HepG2 (cell line): ENCODE results near the gene APOM. TPM values are rescaled to one million over a fixed set of nuclear protein-coding genes. Genes with fewer than 3 reads are reported as not detected.

Experiments used
- AFF4 ChIP-seq: sonication (generic); formaldehyde crosslinking; IDR thresholded peaks from 2 replicates; pipeline ENCODE4 v1.4.0; 2020; ENCODE audit warnings: missing genetic modification reagents
- BCL3 ChIP-seq: sonication (generic); formaldehyde crosslinking; IDR thresholded peaks from 2 replicates; pipeline ENCODE4 v1.5.1; 2020; ENCODE audit warnings: mild to moderate bottlenecking, missing genetic modification reagents, moderate library complexity
- EED ChIP-seq: sonication (generic); formaldehyde crosslinking; IDR thresholded peaks from 2 replicates; pipeline ENCODE4 v1.5.0; 2020; ENCODE audit warnings: mild to moderate bottlenecking, missing genetic modification reagents
- FOXC1 ChIP-seq: sonication (generic); formaldehyde crosslinking; IDR thresholded peaks from 2 replicates; pipeline ENCODE4 v1.8.0; 2022; ENCODE audit warnings: mild to moderate bottlenecking, missing genetic modification reagents, borderline replicate concordance
- GATAD2A ChIP-seq: IDR thresholded peaks from 2 replicates; pipeline ENCODE4 v1.6.1; 2016
- GFI1 ChIP-seq: sonication (generic); formaldehyde crosslinking; IDR thresholded peaks from 2 replicates; pipeline ENCODE4 v1.5.0; 2020; ENCODE audit warnings: missing genetic modification reagents, mild to moderate bottlenecking, borderline replicate concordance
- JUND ChIP-seq: sonication (generic); formaldehyde crosslinking; IDR thresholded peaks from 2 replicates; pipeline ENCODE4 v1.8.0; 2022; ENCODE audit warnings: mild to moderate bottlenecking, missing genetic modification reagents
- RERE ChIP-seq: IDR thresholded peaks from 2 replicates; pipeline ENCODE4 v1.6.1; 2016; ENCODE audit warnings: low read depth, missing genetic modification reagents, missing compliant biosample characterization
- SMYD3 ChIP-seq: sonication (generic); formaldehyde crosslinking; IDR thresholded peaks from 2 replicates; pipeline ENCODE4 v1.8.1; 2023; ENCODE audit warnings: mild to moderate bottlenecking, missing genetic modification reagents
- ZBTB37 ChIP-seq: sonication (generic); formaldehyde crosslinking; IDR thresholded peaks from 2 replicates; pipeline ENCODE4 v1.4.0; 2020; ENCODE audit warnings: mild to moderate bottlenecking, missing genetic modification reagents
- ZNF350 ChIP-seq: sonication (generic); formaldehyde crosslinking; IDR thresholded peaks from 2 replicates; pipeline ENCODE4 v1.4.0; 2020; ENCODE audit warnings: mild to moderate bottlenecking, low read depth, missing genetic modification reagents, borderline replicate concordance
- ZNF513 ChIP-seq: sonication (generic); formaldehyde crosslinking; conservative IDR thresholded peaks from 2 replicates; pipeline ENCODE4 v1.5.0; 2020; ENCODE audit warnings: missing genetic modification reagents
- ZNF580 ChIP-seq: IDR thresholded peaks from 2 replicates; pipeline ENCODE4 v1.6.1; 2016; ENCODE audit warnings: low read depth, borderline replicate concordance
- polyA plus RNA-seq, 8 experiments: library from polyadenylated mRNA; depleted of rRNA in 3 of 8; stranded (reverse) in 7 of 8; unstranded in 1 of 8; fragments of >200 nt; fragmentation: Illumina TruSeq in 4 of 8; extraction: Trizol in 4 of 8; gene quantifications; 2 replicates each; pipeline versions ENCODE4 v1.2.1 to v1.2.3, GENCODE V29; 2011 to 2016; ENCODE audit warnings: low read depth in 4 of 8, missing spikeins in 1 of 8, mixed read lengths in 1 of 8; ENCODE audit not compliant: insufficient read depth in 1 of 8
- total RNA-seq, 5 experiments: library from RNA; depleted of rRNA; stranded (reverse); fragments of >200 nt; fragmentation: Illumina TruSeq; extraction: Trizol; gene quantifications; 2 replicates each; pipeline ENCODE4 v1.2.3, GENCODE V29; 2016; ENCODE audit warnings: low read depth in 1 of 5

Gene APOM
- total and polyA plus RNA-seq, 2 of the 13 experiments (the other 11 are each of a cell fraction or from before 2014, with no cell fraction given) = 98.2 to 1,140 TPM

GRCh38 chr6:31680226-31681134 lies 24.8 kb downstream of the APOM start, which contains the start of gene LY6G5C (continued):
- TF ChIP-seq BCL3 (CRISPR knock-in tag) (peak; percentile 70; the same call in 1 of the 2 replicates), FOXC1 (CRISPR knock-in tag) (peak; percentile 74; the same call in 1 of the 2 replicates), ZNF580 (CRISPR knock-in tag) (0 out of 2 replicates have a peak, but pooled peaks have one; percentile 58), JUND (CRISPR knock-in tag) (no peak), ZNF350 (CRISPR knock-in tag) (no peak; the same call in 1 of the 2 replicates), AFF4 (no peak), EED (no peak), RERE (CRISPR knock-in tag) (no peak), GFI1 (no peak), ZBTB37 (no peak), SMYD3 (CRISPR knock-in tag) (0 out of 2 replicates have a peak, but pooled peaks have one; percentile 35), ZNF513 (no peak), GATAD2A (CRISPR knock-in tag) (peak; percentile 62; the same call in 1 of the 2 replicates)
